BE2C (cell line): ENCODE data around the gene ARPC5L.
"Not testable (repeated sequence)": the region's sequence is repeated elsewhere in the genome, so short reads cannot be mapped to it uniquely, and the experiment has no call there.

ENCODE experiments used
- DNase-seq: peaks from one replicate; pipeline ENCODE4 v3.0.0-alpha.2; 2020
- H3K27me3 ChIP-seq: fragments of 250-450 bp; sonication (Bioruptor Pico); 2 replicates; pipeline ENCODE4 v1.5.1; 2020; ENCODE audit warnings: mild to moderate bottlenecking
- H3K36me3 ChIP-seq: fragments of 250-450 bp; sonication (Bioruptor Pico); 2 replicates; pipeline ENCODE4 v1.5.1; 2020; ENCODE audit warnings: mild to moderate bottlenecking
- H3K4me1 ChIP-seq: fragments of 250-450 bp; sonication (Bioruptor Pico); 2 replicates; pipeline ENCODE4 v1.5.1; 2020
- H3K4me3 ChIP-seq: 2 replicates; pipeline ENCODE4 v1.5.1; 2011; ENCODE audit warnings: low read depth, low read length
- H3K9me3 ChIP-seq: fragments of 250-450 bp; sonication (Bioruptor Pico); 2 replicates; pipeline ENCODE4 v1.5.1; 2020
- TF ChIP-seq, protein P1 (sequence below): IDR thresholded peaks from 2 replicates; pipeline ENCODE4 v1.5.1; 2012; ENCODE audit warnings: mild to moderate bottlenecking, low read depth, low read length

Gene ARPC5L

DNA sequence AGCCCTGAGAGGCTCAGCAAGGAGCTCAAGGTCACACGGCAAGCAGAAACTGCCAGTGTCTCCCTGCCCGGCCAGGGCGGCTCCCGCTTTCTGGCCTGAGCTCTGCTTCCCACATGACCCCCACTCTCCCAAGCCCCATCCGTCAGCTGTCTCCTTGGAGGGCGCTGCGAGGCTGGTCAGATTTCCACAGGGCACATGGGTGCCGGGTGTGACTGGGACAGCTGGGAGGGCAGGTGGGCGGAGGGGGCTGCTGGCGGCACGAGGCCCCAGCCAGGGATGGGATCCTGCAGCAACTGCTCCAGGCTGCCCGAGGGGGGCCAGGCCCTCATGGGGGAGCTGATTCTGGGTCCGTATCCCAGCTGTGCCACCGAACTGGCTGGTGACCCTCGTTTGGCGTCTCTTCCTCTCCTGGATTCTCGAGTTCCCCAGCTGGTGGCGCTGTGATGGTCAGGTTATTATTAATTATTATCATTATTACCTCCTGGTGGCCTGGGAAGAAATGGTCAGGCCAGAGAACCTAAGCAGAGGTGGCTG, 21.6 kb upstream of the ARPC5L start:
- no peak for DNase-seq
- Histone ChIP-seq H3K4me1 (peaks cover 2% of the 10 kb centered on the region; the same call in 1 of the 2 replicates), H3K27me3 (no peaks in the 10 kb centered on the region), H3K36me3 (no peaks in the 10 kb centered on the region), H3K9me3 (no peaks in the 10 kb centered on the region), H3K4me3 (no peak overlapping the region)
- TF ChIP-seq, protein P1, sequence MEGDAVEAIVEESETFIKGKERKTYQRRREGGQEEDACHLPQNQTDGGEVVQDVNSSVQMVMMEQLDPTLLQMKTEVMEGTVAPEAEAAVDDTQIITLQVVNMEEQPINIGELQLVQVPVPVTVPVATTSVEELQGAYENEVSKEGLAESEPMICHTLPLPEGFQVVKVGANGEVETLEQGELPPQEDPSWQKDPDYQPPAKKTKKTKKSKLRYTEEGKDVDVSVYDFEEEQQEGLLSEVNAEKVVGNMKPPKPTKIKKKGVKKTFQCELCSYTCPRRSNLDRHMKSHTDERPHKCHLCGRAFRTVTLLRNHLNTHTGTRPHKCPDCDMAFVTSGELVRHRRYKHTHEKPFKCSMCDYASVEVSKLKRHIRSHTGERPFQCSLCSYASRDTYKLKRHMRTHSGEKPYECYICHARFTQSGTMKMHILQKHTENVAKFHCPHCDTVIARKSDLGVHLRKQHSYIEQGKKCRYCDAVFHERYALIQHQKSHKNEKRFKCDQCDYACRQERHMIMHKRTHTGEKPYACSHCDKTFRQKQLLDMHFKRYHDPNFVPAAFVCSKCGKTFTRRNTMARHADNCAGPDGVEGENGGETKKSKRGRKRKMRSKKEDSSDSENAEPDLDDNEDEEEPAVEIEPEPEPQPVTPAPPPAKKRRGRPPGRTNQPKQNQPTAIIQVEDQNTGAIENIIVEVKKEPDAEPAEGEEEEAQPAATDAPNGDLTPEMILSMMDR: peak; percentile 42; the same call in 1 of the 2 replicates

DNA sequence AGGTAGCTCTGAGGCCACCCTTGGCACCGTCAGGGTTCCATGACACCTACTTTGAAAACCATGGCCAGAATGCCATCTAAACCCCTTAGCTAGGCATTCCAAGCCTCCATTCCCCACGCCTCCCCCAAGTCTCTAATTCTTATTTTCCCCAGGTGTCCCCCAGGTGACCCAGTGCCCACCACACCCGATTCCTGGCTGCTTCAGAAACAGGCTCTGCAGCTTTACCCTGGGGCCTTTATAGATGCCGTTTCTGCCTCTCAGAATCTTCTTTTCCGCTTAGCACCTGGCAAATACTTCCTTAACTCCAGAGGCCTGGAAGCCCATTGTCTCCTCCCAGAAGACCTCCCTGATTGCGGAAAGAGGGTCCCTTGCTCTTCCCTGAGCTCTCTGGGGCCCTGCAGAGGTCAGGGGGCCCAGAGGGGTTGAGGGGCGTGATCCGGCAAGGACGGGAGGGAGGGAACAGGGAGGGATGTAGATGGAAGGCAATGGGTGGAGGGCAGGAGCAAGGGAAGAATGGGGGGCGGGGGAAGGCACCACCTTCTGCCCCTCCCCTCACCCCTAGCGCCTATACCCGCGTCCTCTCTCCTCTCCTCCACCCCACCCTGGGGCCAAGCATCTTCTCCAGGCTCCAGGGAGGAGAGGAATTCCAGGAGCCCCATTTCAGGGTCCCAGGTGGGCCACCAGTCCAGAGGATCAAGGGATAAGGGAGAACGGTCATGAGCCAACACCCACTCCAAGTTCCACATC, 20.7 kb upstream of the ARPC5L start:
- no peak for DNase-seq
- no peaks in the 10 kb centered on the region for H3K27me3 ChIP-seq
- TF ChIP-seq, protein P1: no peak
- no peaks in the 10 kb centered on the region for H3K9me3 ChIP-seq
- H3K36me3 ChIP-seq: no peaks in the 10 kb centered on the region
- H3K4me3 ChIP-seq: no peak overlapping the region
- no peaks in the 10 kb centered on the region for H3K4me1 ChIP-seq

DNA sequence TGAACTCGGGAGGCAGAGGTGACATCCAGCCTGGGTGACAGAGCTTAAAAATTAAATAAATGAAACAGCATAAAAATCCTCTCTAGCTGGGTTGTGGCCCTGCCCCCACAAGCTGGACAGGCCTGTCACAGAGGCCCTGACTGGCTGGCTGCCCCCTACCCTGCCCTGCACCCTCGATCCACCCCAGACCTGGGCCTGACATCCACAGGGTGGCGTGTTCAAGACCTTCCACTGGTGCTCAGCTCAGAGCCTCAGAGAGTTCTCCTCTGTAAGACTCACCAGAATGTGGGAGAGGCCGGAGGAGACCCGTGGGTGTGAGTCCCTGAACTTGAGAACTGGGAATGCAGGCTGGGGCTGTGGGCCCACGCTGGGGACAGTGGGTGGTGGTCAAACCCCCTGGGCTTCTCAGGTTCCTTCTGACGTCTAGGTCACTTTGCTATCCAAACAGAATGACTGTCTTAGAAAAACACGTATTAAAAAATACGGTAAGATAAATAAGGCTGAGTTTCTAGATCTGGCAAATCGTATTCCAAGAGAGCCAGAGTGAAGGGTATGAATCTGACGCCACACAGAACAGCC, 18.4 kb upstream of the ARPC5L start:
- TF ChIP-seq, protein P1: no peak
- Histone ChIP-seq H3K4me1 (no peaks in the 10 kb centered on the region), H3K4me3 (no peak overlapping the region), H3K36me3 (no peaks in the 10 kb centered on the region), H3K9me3 (no peaks in the 10 kb centered on the region), H3K27me3 (no peaks in the 10 kb centered on the region)
- no peak for DNase-seq

DNA sequence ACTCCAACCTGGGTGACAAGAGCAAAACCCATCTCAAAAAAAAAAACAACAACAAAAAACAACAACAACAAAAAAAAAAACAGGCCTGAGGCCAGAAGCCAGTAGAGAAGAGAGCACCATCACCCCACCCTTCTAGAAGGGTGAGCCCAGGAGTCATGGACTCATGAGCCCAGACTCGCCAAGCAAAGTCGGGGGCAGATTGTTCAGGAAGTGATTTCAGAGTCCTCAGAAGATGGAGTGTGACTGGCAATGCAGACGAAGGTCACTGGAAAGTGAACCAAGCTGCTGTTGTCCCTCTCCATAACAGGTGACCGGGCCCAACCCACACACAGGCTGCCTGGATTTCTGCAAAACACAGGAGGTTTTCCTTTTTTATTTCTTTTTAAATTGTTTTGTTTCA, 17.6 kb upstream of the ARPC5L start:
- TF ChIP-seq, protein P1: no peak
- Histone ChIP-seq H3K9me3 (no peaks in the 10 kb centered on the region), H3K27me3 (no peaks in the 10 kb centered on the region), H3K36me3 (no peaks in the 10 kb centered on the region), H3K4me3 (no peak overlapping the region), H3K4me1 (no peaks in the 10 kb centered on the region)
- no peak for DNase-seq

DNA sequence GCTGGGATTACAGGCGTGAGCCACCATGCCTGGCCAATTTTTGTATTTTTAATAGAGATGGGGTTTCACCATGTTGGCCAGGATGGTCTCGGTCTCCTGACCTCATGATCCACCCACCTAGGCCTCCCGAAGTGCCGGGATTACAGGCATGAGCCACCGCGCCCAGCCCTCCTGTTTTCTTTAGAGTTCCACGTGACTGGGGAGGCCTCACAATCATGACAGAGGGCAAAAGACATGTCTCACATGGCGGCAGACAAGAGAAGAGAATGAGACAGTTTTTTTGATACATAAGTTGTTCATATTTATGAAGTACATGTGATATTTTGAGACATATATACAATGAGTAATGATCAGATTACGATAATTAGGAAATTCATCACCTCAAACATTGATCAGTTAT, 15.5 kb upstream of the ARPC5L start:
- not testable (repeated sequence) for H3K27me3 ChIP-seq, H3K4me3 ChIP-seq

DNA sequence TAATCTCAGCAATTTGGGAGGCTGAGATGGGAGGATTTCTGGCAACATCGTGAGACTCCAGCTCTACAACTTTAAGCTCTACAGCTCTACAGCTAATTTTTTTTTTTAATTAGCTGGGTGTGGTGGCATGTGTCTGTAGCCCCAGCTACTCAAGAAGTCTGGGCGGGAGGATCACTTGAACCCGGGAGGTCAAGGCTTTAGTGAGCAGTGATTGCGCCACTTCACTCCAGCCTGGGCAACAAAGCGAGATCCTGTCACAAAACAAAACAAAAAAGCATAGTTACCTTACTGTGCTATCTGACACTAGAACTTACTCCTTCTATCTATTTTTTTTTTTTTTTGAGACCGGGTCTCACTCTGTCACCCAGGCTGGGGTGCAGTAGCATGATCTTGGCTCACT, 15.0 kb upstream of the ARPC5L start:
- Histone ChIP-seq H3K9me3 (no peaks in the 10 kb centered on the region), H3K36me3 (no peaks in the 10 kb centered on the region), H3K4me1 (no peaks in the 10 kb centered on the region), H3K27me3 (no peaks in the 10 kb centered on the region), H3K4me3 (no peak overlapping the region)
- TF ChIP-seq, protein P1: no peak
- no peak for DNase-seq

More for the DNA sequence above, 15.5 kb upstream of the ARPC5L start:
- not testable (repeated sequence) for H3K4me1 ChIP-seq, H3K36me3 ChIP-seq, H3K9me3 ChIP-seq, DNase-seq
